CD14-positive monocyte (primary cell): ENCODE data around the gene ZBTB7C. TPM values are rescaled to one million over a fixed set of nuclear protein-coding genes. Genes with fewer than 3 reads are reported as not detected.

ENCODE experiments used
- DNase-seq, 3 donors: peaks; one replicate each; pipeline ENCODE4 v3.0.0-alpha.2; 2011 to 2022
- H2AFZ ChIP-seq: 2 replicates; pipeline ENCODE4 v1.6.0; 2012; ENCODE audit warnings: mild to moderate bottlenecking, low read depth, low read length, inconsistent platforms; ENCODE audit not compliant: insufficient read depth, poor library complexity, severe bottlenecking
- H3K27ac ChIP-seq, 2 donors: 1 replicate in 1 of 2; 2 replicates in 1 of 2; pipeline ENCODE4 v1.5.1; 2012 to 2013; ENCODE audit warnings: low read length in 2 of 2, control low read depth in 1 of 2, inconsistent platforms in 1 of 2, low read depth in 1 of 2, mild to moderate bottlenecking in 1 of 2
- H3K27me3 ChIP-seq, 2 donors: one replicate each; pipeline versions ENCODE4 v1.6.0 to v1.6.1; 2011 to 2013; ENCODE audit warnings: low read length in 2 of 2; ENCODE audit not compliant: control insufficient read depth in 2 of 2, insufficient read depth in 2 of 2
- H3K36me3 ChIP-seq, 2 donors: replicated peaks in 1 of 2; 1 replicate in 1 of 2; 2 replicates in 1 of 2; pipeline versions ENCODE4 v1.5.1 to v1.6.1; 2012 to 2013; ENCODE audit warnings: low read length in 2 of 2, control low read depth in 1 of 2, inconsistent platforms in 1 of 2, mild to moderate bottlenecking in 1 of 2; ENCODE audit not compliant: insufficient read depth in 2 of 2, control insufficient read depth in 1 of 2
- H3K4me1 ChIP-seq, 2 donors: 1 replicate in 1 of 2; 2 replicates in 1 of 2; pipeline versions ENCODE4 v1.5.1 to v1.6.1; 2012 to 2013; ENCODE audit warnings: low read length in 2 of 2, control low read depth in 1 of 2, inconsistent platforms in 1 of 2, mild to moderate bottlenecking in 1 of 2, moderate library complexity in 1 of 2; ENCODE audit not compliant: insufficient read depth in 2 of 2, control insufficient read depth in 1 of 2
- H3K4me2 ChIP-seq: replicated peaks from 2 replicates; pipeline ENCODE3; 2012; ENCODE audit warnings: low read length, moderate library complexity, mild to moderate bottlenecking; ENCODE audit not compliant: poor library complexity, severe bottlenecking; ENCODE audit errors: extremely low read depth
- H3K4me3 ChIP-seq, 3 experiments: fragments of 200-600 bp in 1 of 3; sonication (generic) in 1 of 3; replicated peaks in 1 of 3; 1 replicate in 2 of 3; 2 replicates in 1 of 3; pipeline ENCODE4 v1.5.1; 2011 to 2013; ENCODE audit warnings: low read length in 3 of 3, mild to moderate bottlenecking in 3 of 3, control low read depth in 2 of 3, low read depth in 2 of 3, inconsistent platforms in 1 of 3, moderate library complexity in 1 of 3
- H3K79me2 ChIP-seq: 2 replicates; pipeline ENCODE4 v1.6.0; 2012; ENCODE audit warnings: mild to moderate bottlenecking, control low read depth, inconsistent platforms, low read length, moderate library complexity; ENCODE audit not compliant: insufficient read depth
- H3K9ac ChIP-seq: 2 replicates; pipeline ENCODE4 v1.6.0; 2017; ENCODE audit warnings: low read length, mild to moderate bottlenecking; ENCODE audit not compliant: insufficient read depth, poor library complexity, severe bottlenecking
- H3K9me3 ChIP-seq, 2 donors: replicated peaks in 1 of 2; 1 replicate in 1 of 2; 2 replicates in 1 of 2; pipeline versions ENCODE4 v1.5.1 to v1.6.1; 2012 to 2013; ENCODE audit warnings: low read length in 2 of 2, control low read depth in 1 of 2; ENCODE audit not compliant: control insufficient read depth in 1 of 2, insufficient read depth in 1 of 2
- H4K20me1 ChIP-seq: 2 replicates; pipeline ENCODE4 v1.6.0; 2012; ENCODE audit warnings: mild to moderate bottlenecking, low read length, control low read depth, moderate library complexity; ENCODE audit not compliant: insufficient read depth
- H3K27ac Mint-ChIP-seq, 7 donors: one replicate each; pipeline ENCODE4 v1.8.0; 2020; ENCODE audit warnings: mild to moderate bottlenecking in 7 of 7, mixed read lengths in 7 of 7, moderate library complexity in 6 of 7, inconsistent platforms in 2 of 7
- H3K27me3 Mint-ChIP-seq, 3 donors: one replicate each; pipeline ENCODE4 v1.8.0; 2021 to 2022; ENCODE audit warnings: low read depth in 3 of 3, mild to moderate bottlenecking in 3 of 3, mixed read lengths in 3 of 3, moderate library complexity in 3 of 3, inconsistent platforms in 1 of 3
- H3K36me3 Mint-ChIP-seq, 2 donors: one replicate each; pipeline ENCODE4 v1.8.0; 2020; ENCODE audit warnings: mixed read lengths in 2 of 2, inconsistent platforms in 1 of 2, mild to moderate bottlenecking in 1 of 2
- H3K4me1 Mint-ChIP-seq: one replicate; pipeline ENCODE4 v1.8.0; 2020; ENCODE audit warnings: mild to moderate bottlenecking, mixed read lengths
- H3K4me3 Mint-ChIP-seq, 2 donors: one replicate each; pipeline ENCODE4 v1.8.0; 2020; ENCODE audit warnings: mild to moderate bottlenecking in 2 of 2, mixed read lengths in 2 of 2, moderate library complexity in 1 of 2
- H3K9me3 Mint-ChIP-seq, 7 donors: one replicate each; pipeline ENCODE4 v1.8.0; 2020 to 2022; ENCODE audit warnings: mixed read lengths in 7 of 7, mild to moderate bottlenecking in 6 of 7, moderate library complexity in 6 of 7, inconsistent platforms in 2 of 7
- WGBS: methylation state at CpG from one replicate; pipeline ENCODE4 v1.1.5; 2013; ENCODE audit warnings: missing lambda C conversion rate; ENCODE audit not compliant: insufficient coverage; 5-methylcytosine and 5-hydroxymethylcytosine counted together
- intact Hi-C, 2 donors: fragments of 100-400 bp; cut with micrococcal nuclease; formaldehyde crosslinking; loops; one replicate each; pipeline versions ENCODE4 v1.15.0 to v1.15.1; 2023
- polyA plus RNA-seq, 3 donors: library from polyadenylated mRNA; depleted of rRNA in 1 of 3; unstranded in 2 of 3; stranded (reverse) in 1 of 3; fragments of 300-500 nt in 2 of 3; fragments of >200 nt in 1 of 3; fragmentation: Illumina TruSeq in 2 of 3; gene quantifications; 1 replicate in 2 of 3; 2 replicates in 1 of 3; pipeline ENCODE4 v1.2.3, GENCODE V29; 2012 to 2021
- TF ChIP-seq, protein P1 (sequence below): fragments of 200-600 bp; IDR thresholded peaks from one replicate; pipeline ENCODE4 v1.8.0; 2022; ENCODE audit warnings: antibody characterized with exemption, mild to moderate bottlenecking

Gene ZBTB7C
- polyA plus RNA-seq, 3 donors: 0.03 to 0.09 TPM; not detected in 1

DNA sequence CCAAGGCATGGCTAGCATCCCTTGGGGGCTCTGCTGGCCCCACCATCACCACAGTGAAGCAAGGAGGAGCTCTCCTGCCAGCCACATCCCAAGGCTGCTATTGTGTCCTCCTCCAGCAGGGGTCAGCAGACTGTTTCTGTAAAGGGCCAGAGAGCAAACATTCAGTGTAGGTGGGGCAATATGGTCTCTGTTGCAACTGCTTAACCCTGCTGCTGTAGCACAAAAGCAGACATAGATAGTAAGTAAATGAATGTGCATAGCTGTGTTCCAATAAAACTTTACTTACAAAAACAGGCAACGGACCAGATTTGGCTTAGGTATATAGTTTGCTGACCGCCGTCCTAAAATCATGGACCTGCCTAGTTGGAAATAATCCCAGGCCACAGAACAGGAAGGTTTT, 36.4 kb upstream of the ZBTB7C start:
- no peaks in the 10 kb centered on the region for H3K36me3 ChIP-seq
- Mint-ChIP-seq H3K9me3 (peaks cover 0 to 2% (median 0%) of the 10 kb centered on the region in 7 donors), H3K36me3 (no peaks in the 10 kb centered on the region), H3K4me1 (peaks cover 20% of the 10 kb centered on the region), H3K4me3 (no peak overlapping the region), H3K27me3 (peaks cover 19 to 60% (median 25%) of the 10 kb centered on the region in 3 donors), H3K27ac (no peak overlapping the region)
- TF ChIP-seq, protein P1, sequence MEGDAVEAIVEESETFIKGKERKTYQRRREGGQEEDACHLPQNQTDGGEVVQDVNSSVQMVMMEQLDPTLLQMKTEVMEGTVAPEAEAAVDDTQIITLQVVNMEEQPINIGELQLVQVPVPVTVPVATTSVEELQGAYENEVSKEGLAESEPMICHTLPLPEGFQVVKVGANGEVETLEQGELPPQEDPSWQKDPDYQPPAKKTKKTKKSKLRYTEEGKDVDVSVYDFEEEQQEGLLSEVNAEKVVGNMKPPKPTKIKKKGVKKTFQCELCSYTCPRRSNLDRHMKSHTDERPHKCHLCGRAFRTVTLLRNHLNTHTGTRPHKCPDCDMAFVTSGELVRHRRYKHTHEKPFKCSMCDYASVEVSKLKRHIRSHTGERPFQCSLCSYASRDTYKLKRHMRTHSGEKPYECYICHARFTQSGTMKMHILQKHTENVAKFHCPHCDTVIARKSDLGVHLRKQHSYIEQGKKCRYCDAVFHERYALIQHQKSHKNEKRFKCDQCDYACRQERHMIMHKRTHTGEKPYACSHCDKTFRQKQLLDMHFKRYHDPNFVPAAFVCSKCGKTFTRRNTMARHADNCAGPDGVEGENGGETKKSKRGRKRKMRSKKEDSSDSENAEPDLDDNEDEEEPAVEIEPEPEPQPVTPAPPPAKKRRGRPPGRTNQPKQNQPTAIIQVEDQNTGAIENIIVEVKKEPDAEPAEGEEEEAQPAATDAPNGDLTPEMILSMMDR: peak; percentile 94
- no peak overlapping the region for H3K4me3 ChIP-seq
- 83% methylated on average over 3 of the region's 3 CpGs for WGBS
- H3K4me1 ChIP-seq: peaks cover 4% of the 10 kb centered on the region in 2 donors
- peak; percentile 62 to 80 (median 75) for DNase-seq
- H2AFZ ChIP-seq: no peak overlapping the region
- H3K27ac ChIP-seq: no peak overlapping the region
- no peaks in the 10 kb centered on the region for H4K20me1 ChIP-seq
- no peaks in the 10 kb centered on the region for H3K9me3 ChIP-seq
- H3K9ac ChIP-seq: no peak overlapping the region
- H3K4me2 ChIP-seq: no peak overlapping the region
- intact Hi-C loops: loop anchor here (10.0 kb wide), 2 partner anchors 211 to 421 kb away; no protein-coding TSS in a partner anchor
- peaks cover 11 to 22% of the 10 kb centered on the region in 2 donors for H3K27me3 ChIP-seq
- no peaks in the 10 kb centered on the region for H3K79me2 ChIP-seq

DNA sequence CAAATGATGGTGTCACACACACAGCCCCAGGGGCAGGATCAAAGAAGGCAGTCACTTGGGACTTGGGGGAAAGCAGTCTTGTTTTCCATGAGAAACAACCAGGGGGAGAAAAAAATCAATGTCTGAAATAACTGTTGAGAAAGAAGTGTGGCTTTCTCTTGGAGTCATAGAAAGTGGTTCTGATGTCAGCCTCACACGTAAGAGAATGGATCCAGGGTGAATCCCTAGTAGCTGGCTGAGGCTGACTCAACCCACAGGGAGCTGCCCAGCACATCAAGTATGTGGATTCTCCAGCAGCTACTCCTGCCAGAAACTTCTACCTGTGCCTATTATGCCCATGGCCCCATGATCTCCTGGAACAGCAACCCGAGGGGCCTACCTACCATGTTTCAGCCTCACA, 33.6 kb upstream of the ZBTB7C start:
- no peak overlapping the region for H3K27ac Mint-ChIP-seq
- peaks cover 18 to 28% of the 10 kb centered on the region in 2 donors for H3K27me3 ChIP-seq
- no peak overlapping the region for H3K27ac ChIP-seq
- H3K9me3 ChIP-seq: no peaks in the 10 kb centered on the region
- TF ChIP-seq, protein P1: no peak
- no peaks in the 10 kb centered on the region for H3K9me3 Mint-ChIP-seq
- no peak overlapping the region for H3K4me3 ChIP-seq
- peaks cover 22 to 50% (median 29%) of the 10 kb centered on the region in 3 donors for H3K27me3 Mint-ChIP-seq
- no peaks in the 10 kb centered on the region for H3K36me3 Mint-ChIP-seq
- 92% methylated on average over 1 of the region's 2 CpGs for WGBS
- no peaks in the 10 kb centered on the region for H4K20me1 ChIP-seq
- H3K4me2 ChIP-seq: no peak overlapping the region
- DNase-seq: no peak
- no peaks in the 10 kb centered on the region for H3K79me2 ChIP-seq
- H2AFZ ChIP-seq: no peak overlapping the region
- no peaks in the 10 kb centered on the region for H3K36me3 ChIP-seq
- peaks cover 4% of the 10 kb centered on the region in 2 donors for H3K4me1 ChIP-seq
- intact Hi-C loops: loop anchor here (10.0 kb wide), 2 partner anchors 208 to 418 kb away; no protein-coding TSS in a partner anchor
- no peak overlapping the region for H3K4me3 Mint-ChIP-seq
- peaks cover 17% of the 10 kb centered on the region for H3K4me1 Mint-ChIP-seq
- no peak overlapping the region for H3K9ac ChIP-seq
